Activated CD4-positive, alpha-beta memory T cell treated with anti-CD3 and anti-CD28 coated beads, Interleukin-2, amount 10 ng/mL, durations not matched to agents 7 days and 5 days (primary cell): ENCODE measurements around the gene NPR1. TPM values are rescaled to one million over a fixed set of nuclear protein-coding genes. Genes with fewer than 3 reads are reported as not detected.
"Not testable (repeated sequence)": the region's sequence is repeated elsewhere in the genome, so short reads cannot be mapped to it uniquely, and the experiment has no call there.

ENCODE experiments used
- CTCF ChIA-PET: fragments of 350-600 bp; sonication (Branson Sonifier 250); formaldehyde crosslinking; loops from one replicate; lab custom pipeline; 2021; ENCODE audit warnings: antibody characterized with exemption, inconsistent platforms; lab: Charles Lee
- POLR2A ChIA-PET: fragments of 350-600 bp; sonication (Branson Sonifier 250); formaldehyde crosslinking; loops from one replicate; lab custom pipeline; 2021; ENCODE audit warnings: antibody characterized with exemption; lab: Charles Lee
- DNase-seq: peaks from one replicate; pipeline ENCODE4 v3.0.0-alpha.2; 2020
- H3K27ac Mint-ChIP-seq: one replicate; pipeline ENCODE4 v1.8.0; 2021; ENCODE audit warnings: mild to moderate bottlenecking, mixed read lengths
- H3K27me3 Mint-ChIP-seq: one replicate; pipeline ENCODE4 v1.8.0; 2021; ENCODE audit warnings: mixed read lengths
- H3K36me3 Mint-ChIP-seq: one replicate; pipeline ENCODE4 v1.8.0; 2021; ENCODE audit warnings: low read depth, mixed read lengths
- H3K4me1 Mint-ChIP-seq: one replicate; pipeline ENCODE4 v1.8.0; 2021; ENCODE audit warnings: mixed read lengths
- H3K4me3 Mint-ChIP-seq: one replicate; pipeline ENCODE4 v1.8.0; 2021; ENCODE audit warnings: mild to moderate bottlenecking, mixed read lengths
- H3K9me3 Mint-ChIP-seq: one replicate; pipeline ENCODE4 v1.8.0; 2021; ENCODE audit warnings: mixed read lengths
- total RNA-seq, 2 experiments: library from RNA; stranded (reverse); gene quantifications; one replicate each; pipeline ENCODE4 v1.2.3, GENCODE V29; 2021

The NPR1 gene
- total RNA-seq, 2 experiments from 2014 or later, result not detected

- Mint-ChIP-seq H3K27ac (no peak overlapping the region), H3K36me3 (no peaks in the 10 kb centered on the region), H3K4me3 (no peak overlapping the region), H3K27me3 (peaks cover 17% of the 10 kb centered on the region), H3K4me1 (no peaks in the 10 kb centered on the region), H3K9me3 (no peaks in the 10 kb centered on the region)
- DNase-seq, result no peak
- ChIA-PET POLR2A (no interaction called here), CTCF (no interaction called here)
Measured at GRCh38 chr1:153711026-153711425, 32.5 kb downstream of the NPR1 start.

DNA sequence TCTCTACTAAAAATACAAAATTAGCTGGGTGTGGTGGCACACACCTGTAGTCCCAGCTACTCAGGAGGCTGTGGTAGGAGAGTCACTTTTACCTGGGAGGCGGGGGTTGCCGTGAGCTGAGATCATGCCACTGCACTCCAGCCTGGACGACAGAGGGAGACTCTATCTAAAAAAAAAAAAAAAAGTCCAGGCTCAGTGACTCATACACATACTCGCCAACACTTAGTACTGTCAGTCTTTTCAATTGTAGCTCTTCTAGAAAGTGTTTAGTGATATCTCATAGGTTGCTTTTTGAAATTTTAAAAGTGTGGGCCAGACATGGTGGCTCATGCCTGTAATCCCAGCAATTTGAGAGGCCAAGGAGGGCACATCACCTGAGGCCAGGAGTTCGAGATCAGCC lies 37.7 kb downstream of the NPR1 start:
- H3K4me1 Mint-ChIP-seq, DNase-seq, POLR2A ChIA-PET, CTCF ChIA-PET, H3K27ac Mint-ChIP-seq, H3K4me3 Mint-ChIP-seq, H3K36me3 Mint-ChIP-seq, H3K9me3 Mint-ChIP-seq: not testable (repeated sequence)
- H3K27me3 Mint-ChIP-seq, result peaks cover 23% of the 10 kb centered on the region

DNA sequence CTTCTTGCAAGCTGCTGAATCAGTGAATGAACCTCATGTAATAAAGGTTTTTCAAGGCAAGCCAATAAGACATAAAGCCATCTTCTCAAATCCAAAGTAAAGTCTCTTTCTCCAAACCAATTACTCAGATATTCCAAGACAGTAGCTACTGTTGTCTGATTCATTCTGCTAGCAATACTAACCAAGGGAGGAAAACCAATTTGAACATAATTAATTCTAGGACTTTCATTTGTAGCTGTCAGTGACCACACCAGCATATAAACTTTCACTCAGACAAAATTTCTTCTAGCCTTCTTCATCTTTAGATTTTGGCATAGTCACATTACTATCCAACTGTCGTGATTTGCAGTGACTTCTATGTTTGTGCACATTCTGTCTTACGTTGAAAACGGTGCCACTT lies 38.8 kb downstream of the NPR1 start:
- H3K4me1 Mint-ChIP-seq, result peaks cover 4% of the 10 kb centered on the region
- no peak overlapping the region for H3K4me3 Mint-ChIP-seq
- no peak overlapping the region for H3K27ac Mint-ChIP-seq
- H3K36me3 Mint-ChIP-seq, result no peaks in the 10 kb centered on the region
- H3K9me3 Mint-ChIP-seq, result no peaks in the 10 kb centered on the region
- POLR2A ChIA-PET, result interaction anchor here (1.5 kb wide), 1 partner anchor 58 kb away, joined by 3 read pairs; the partner anchor contains the start of gene SLC27A3
- CTCF ChIA-PET, result no interaction called here
- DNase-seq, result no peak
- peaks cover 23% of the 10 kb centered on the region for H3K27me3 Mint-ChIP-seq

- Mint-ChIP-seq H3K27me3 (no peaks in the 10 kb centered on the region), H3K4me3 (no peak overlapping the region), H3K9me3 (no peaks in the 10 kb centered on the region), H3K36me3 (no peaks in the 10 kb centered on the region), H3K27ac (no peak overlapping the region), H3K4me1 (peaks cover 14% of the 10 kb centered on the region)
- no peak for DNase-seq
- CTCF ChIA-PET, result no interaction called here
- POLR2A ChIA-PET, result interaction anchor here (0.9 to 1.1 kb wide), 2 partner anchors 53 to 83 kb away, joined by 3 read pairs; no protein-coding TSS in a partner anchor
Measured at GRCh38 chr1:153723687-153724086, 45.2 kb downstream of the NPR1 start.

- POLR2A ChIA-PET, result interaction anchor here (1.1 kb wide), 1 partner anchor 54 kb away, joined by 3 read pairs; no protein-coding TSS in a partner anchor
- not testable (repeated sequence) for H3K4me3 Mint-ChIP-seq, H3K36me3 Mint-ChIP-seq
Measured at GRCh38 chr1:153724634-153725033, 46.1 kb downstream of the NPR1 start.

DNA sequence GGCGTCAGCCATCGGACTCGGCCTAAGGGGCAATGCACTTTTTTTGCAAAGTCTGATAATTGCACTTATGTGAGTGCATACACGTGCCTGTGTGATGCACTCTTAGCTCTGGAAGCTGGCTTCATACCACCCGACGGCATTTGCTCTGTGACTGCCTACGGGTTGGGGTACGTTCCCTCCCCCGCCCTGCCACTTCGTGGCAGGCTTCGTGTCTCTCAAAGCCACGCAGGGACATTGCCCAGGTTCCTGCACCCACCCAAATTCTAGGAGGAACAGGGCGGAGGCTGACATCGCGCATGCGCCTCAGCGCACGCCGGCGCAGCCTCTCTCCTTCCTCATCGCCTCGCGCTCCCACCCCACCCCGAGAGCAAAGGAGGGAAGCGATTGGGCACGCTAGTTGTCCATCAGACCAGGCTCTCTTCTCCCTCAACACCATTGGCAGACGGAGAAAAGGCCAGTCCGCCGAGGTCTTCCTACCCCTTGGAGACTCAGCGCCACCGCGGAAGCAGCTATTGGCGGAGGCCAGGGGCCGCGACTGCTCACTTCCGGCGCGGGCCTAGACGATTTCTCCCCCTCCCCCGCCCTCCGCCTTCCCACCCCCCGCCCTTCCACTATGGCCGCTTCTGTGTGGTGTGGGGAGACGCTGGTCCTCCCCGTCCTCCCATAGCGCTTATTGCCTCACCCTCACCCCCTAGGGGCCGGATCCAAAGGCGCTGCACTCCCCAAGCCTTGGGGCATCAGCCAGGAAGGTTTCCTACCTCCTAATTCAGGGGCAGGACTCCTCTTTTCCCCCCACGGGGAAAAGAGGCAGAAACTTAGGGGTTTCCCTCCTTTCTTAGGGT lies 49.2 kb downstream of the NPR1 start, which contains the start of gene INTS3:
INTS3 (plus strand) TSS at position 588 of the 842 bp plus-strand sequence. CDS start 585 bp downstream, outside the sequence.
- H3K4me1 Mint-ChIP-seq, result peaks cover 42% of the 10 kb centered on the region
- H3K36me3 Mint-ChIP-seq, result peaks cover 18% of the 10 kb centered on the region
- no peaks in the 10 kb centered on the region for H3K9me3 Mint-ChIP-seq
- ChIA-PET POLR2A (interaction anchor here (0.6 to 2.7 kb wide), 16 partner anchors 9 to 454 kb away, joined by 3 to 14 read pairs (median 3); partner anchors contain the start of genes CHTOP and ILF2), CTCF (interaction anchor here (0.7 to 1.9 kb wide), 3 partner anchors 27 to 52 kb away, joined by 3 to 5 read pairs (median 4); no protein-coding TSS in a partner anchor)
- DNase-seq, result peak; percentile 100
- no peaks in the 10 kb centered on the region for H3K27me3 Mint-ChIP-seq
- H3K4me3 Mint-ChIP-seq, result peak within 1 kb of the TSS; percentile 90
- peak within 1 kb of the TSS; percentile 93 for H3K27ac Mint-ChIP-seq

More at GRCh38 chr1:153724634-153725033, 46.1 kb downstream of the NPR1 start:
- H3K9me3 Mint-ChIP-seq, CTCF ChIA-PET, DNase-seq, H3K27ac Mint-ChIP-seq, H3K27me3 Mint-ChIP-seq: not testable (repeated sequence)
- peaks cover 22% of the 10 kb centered on the region for H3K4me1 Mint-ChIP-seq

DNA sequence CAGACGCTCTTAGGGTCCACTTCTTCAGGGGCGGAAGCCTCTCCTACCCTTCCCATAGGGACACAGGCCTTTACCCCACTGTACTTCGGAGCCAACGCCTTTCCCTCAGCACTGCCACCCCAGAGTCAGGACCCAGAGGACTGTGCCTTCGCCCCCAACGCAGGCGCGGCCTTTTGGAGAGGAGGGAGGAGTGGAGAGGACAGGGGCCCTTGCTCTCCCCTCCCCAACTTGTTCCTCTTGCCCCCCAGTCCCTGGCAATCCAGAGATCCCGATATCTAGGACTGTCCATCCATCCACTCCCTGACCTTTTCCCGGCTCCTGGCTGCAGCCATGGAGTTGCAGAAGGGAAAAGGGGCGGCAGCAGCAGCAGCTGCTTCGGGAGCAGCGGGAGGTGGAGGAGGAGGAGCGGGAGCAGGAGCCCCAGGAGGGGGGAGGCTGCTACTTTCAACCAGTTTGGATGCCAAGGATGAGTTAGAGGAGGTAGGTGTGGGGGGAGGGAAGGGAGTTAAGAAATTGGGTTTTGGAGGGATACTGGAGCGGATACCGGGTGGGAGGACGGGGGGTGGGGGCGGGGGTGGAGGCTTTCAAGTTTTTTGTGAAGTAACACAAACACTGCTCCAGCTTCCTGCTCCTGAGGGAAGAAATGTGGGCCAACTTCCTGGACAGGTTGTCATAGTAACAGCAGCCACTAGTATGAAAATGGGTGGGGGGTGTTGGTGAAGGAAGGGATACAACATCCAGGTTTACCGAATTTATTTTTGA lies 50.0 kb downstream of the NPR1 start:
- POLR2A ChIA-PET, result interaction anchor here (0.6 to 2.7 kb wide), 17 partner anchors 8 to 262 kb away, joined by 3 to 14 read pairs (median 3); partner anchors contain the start of genes CHTOP, ILF2 and RPS27

GRCh38 chr1:153730468-153730988 lies 52.0 kb downstream of the NPR1 start:
- H3K4me3 Mint-ChIP-seq, result no peak overlapping the region
- CTCF ChIA-PET, result no interaction called here
- H3K27me3 Mint-ChIP-seq, result no peaks in the 10 kb centered on the region
- DNase-seq, result no peak
- POLR2A ChIA-PET, result interaction anchor here (2.0 kb wide), 1 partner anchor 260 kb away, joined by 10 read pairs; the partner anchor contains the start of gene RPS27
- H3K27ac Mint-ChIP-seq, result no peak overlapping the region
- H3K9me3 Mint-ChIP-seq, result no peaks in the 10 kb centered on the region
- peaks cover 35% of the 10 kb centered on the region for H3K36me3 Mint-ChIP-seq
- peaks cover 36% of the 10 kb centered on the region for H3K4me1 Mint-ChIP-seq

More for the DNA sequence above, 50.0 kb downstream of the NPR1 start:
- Mint-ChIP-seq H3K4me1 (peaks cover 36% of the 10 kb centered on the region), H3K27ac (peak overlapping the region; percentile 93), H3K27me3 (no peaks in the 10 kb centered on the region), H3K4me3 (peak overlapping the region; percentile 90), H3K9me3 (no peaks in the 10 kb centered on the region), H3K36me3 (peaks cover 24% of the 10 kb centered on the region)
- CTCF ChIA-PET, result interaction anchor here (1.2 to 1.9 kb wide), 3 partner anchors 9 to 48 kb away, joined by 3 to 5 read pairs (median 3); no protein-coding TSS in a partner anchor
- peak; percentile 38 for DNase-seq

DNA sequence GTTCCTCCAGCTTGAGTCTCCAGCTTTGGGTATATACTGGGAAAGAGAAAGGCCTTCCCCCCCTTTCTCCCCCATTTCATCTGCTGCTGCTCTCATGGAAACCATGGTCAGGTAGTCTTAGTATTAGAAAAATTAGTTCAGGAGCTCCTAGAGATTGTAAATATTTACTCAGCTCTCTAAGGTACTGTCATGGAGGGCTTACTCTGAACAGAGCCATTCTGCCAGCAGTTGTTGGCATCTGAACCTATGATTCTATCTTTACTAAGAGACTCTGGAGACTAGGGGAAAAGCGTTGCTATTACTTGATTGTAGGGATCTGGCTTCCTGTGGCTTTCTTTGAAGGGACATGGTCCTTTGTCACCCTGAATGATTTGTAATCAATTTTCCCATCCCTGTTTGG lies 55.5 kb downstream of the NPR1 start:
- Mint-ChIP-seq H3K4me3 (no peak overlapping the region), H3K9me3 (no peaks in the 10 kb centered on the region), H3K4me1 (peaks cover 26% of the 10 kb centered on the region), H3K27ac (no peak overlapping the region), H3K36me3 (peaks cover 37% of the 10 kb centered on the region), H3K27me3 (no peaks in the 10 kb centered on the region)
- ChIA-PET CTCF (no interaction called here), POLR2A (interaction anchor here (0.8 kb wide), 1 partner anchor 100 kb away, joined by 3 read pairs; the partner anchor contains the start of gene CHTOP)
- no peak for DNase-seq

DNA sequence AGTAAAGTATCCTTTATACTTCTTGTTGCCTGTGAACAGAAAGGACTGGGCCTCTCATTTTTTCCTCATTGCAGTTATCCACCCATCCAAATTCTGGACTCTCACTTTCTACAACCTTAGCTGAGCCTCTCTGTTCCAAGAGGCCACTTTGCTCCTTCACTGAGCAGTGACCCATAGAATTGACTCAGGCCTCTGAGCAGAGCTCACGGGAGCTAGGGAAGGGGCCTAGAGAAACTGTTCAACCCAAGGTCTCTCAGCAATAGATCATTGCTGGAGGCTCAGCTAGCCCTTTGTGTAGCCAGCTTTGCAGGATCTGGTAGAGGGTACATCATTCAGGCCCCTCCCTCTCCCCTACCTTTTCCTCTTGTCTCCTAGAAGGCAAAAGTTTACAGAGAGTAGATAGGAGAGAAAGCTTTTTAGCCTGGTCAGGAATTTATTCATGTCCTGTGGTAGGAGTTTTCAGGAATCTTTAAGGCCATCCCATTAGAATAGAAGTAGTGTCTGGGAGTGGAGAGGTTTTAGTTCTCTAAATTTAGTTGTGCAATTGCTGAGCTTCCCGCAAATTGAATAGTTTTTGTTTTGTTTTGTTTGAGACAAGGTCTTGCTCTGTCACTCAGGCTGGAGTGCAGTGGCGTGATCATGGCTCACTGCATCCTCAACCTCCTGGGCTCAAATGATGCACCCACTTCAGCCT lies 56.1 kb downstream of the NPR1 start:
- peaks cover 35% of the 10 kb centered on the region for H3K36me3 Mint-ChIP-seq
- CTCF ChIA-PET, result no interaction called here
- peaks cover 21% of the 10 kb centered on the region for H3K4me1 Mint-ChIP-seq
- no peak overlapping the region for H3K4me3 Mint-ChIP-seq
- no peak overlapping the region for H3K27ac Mint-ChIP-seq
- POLR2A ChIA-PET, result interaction anchor here (0.8 kb wide), 1 partner anchor 101 kb away, joined by 3 read pairs; the partner anchor contains the start of gene CHTOP
- no peaks in the 10 kb centered on the region for H3K27me3 Mint-ChIP-seq
- DNase-seq, result no peak
- H3K9me3 Mint-ChIP-seq, result no peaks in the 10 kb centered on the region

DNA sequence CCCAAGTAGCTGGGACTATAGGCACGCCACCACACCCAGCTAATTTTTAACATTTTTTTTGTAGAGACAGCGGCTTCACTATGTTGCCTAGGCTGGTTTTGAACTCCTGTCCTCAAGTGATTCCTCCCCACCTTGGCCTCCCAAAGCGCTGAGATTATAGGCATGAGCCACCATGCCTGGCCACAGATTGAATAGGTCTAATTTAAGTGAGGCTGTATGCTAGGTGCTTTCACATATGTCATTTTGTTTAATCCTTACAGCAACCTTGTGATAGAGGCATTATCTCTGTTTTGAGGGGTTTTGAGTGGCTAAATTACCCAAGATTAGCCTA lies 56.6 kb downstream of the NPR1 start:
- ChIA-PET POLR2A (no interaction called here), CTCF (interaction anchor here (0.6 kb wide), 1 partner anchor 14 kb away, joined by 6 read pairs; no protein-coding TSS in a partner anchor)
- DNase-seq, result no peak
- Mint-ChIP-seq H3K27me3 (no peaks in the 10 kb centered on the region), H3K27ac (no peak overlapping the region), H3K9me3 (no peaks in the 10 kb centered on the region), H3K4me1 (peaks cover 16% of the 10 kb centered on the region), H3K36me3 (peaks cover 31% of the 10 kb centered on the region), H3K4me3 (no peak overlapping the region)

DNA sequence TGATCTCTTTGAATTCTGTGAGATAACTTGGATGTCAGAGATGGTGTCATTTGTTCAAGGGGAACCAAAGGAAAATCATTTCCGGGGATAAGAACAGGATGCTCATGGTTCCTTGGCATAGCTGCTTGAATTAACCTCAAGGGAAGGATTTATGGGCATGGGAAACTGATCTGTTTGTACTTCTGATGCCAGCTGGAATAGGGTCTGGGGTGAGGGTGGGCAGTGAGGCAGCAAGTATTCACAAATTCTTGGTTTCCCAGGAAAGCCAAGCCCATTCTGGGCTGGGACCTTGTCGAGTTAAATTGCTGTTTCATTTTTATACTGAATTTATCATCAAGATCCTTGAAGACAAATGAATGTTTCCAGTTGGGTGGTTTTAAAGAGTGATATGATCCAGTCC lies 63.5 kb downstream of the NPR1 start:
- no peak for DNase-seq
- no peaks in the 10 kb centered on the region for H3K27me3 Mint-ChIP-seq
- H3K36me3 Mint-ChIP-seq, result peaks cover 50% of the 10 kb centered on the region
- CTCF ChIA-PET, result interaction anchor here (1.7 kb wide), 1 partner anchor 11 kb away, joined by 3 read pairs; no protein-coding TSS in a partner anchor
- no peak overlapping the region for H3K4me3 Mint-ChIP-seq
- H3K9me3 Mint-ChIP-seq, result no peaks in the 10 kb centered on the region
- peaks cover 15% of the 10 kb centered on the region for H3K4me1 Mint-ChIP-seq
- no peak overlapping the region for H3K27ac Mint-ChIP-seq
- POLR2A ChIA-PET, result interaction anchor here (1.2 kb wide), 1 partner anchor 14 kb away, joined by 4 read pairs; the partner anchor contains the start of gene INTS3
